GM12874 (cell line): Measurements from ENCODE around the gene DHRS13.

ENCODE experiments used
- CTCF ChIP-seq: IDR thresholded peaks from 2 replicates; pipeline ENCODE4 v1.5.1; 2011; ENCODE audit warnings: low read depth, mild to moderate bottlenecking, control low read depth, low read length, moderate library complexity; ENCODE audit not compliant: insufficient read depth

DHRS13 gene

GRCh38 chr17:28916302-28916934, 13.5 kb upstream of the DHRS13 start:
- TF ChIP-seq CTCF = peak; percentile 45; the same call in 1 of the 2 replicates

DNA sequence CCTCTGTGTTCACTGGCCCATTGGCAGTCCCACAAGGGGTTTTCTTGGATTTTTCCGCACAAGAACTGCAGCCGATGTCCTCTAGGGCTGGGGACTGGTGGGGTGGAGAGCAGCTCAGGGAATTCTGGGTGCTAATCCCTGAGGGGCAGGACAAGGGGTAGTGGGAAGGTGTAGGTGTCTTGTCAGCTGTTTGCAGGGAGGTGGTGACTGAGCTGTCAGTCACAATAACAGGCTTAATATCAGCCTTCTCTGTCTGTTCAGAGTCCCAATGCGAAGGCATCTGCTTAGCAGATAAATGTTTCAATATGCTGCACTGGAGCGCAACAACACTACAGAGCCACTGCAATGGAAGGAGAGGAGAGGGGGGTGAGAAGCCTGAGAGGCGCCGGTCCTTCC, 10.1 kb upstream of the DHRS13 start:
- TF ChIP-seq CTCF = no peak

GRCh38 chr17:28912281-28912937, 9.5 kb upstream of the DHRS13 start:
- 0 out of 2 replicates have a peak, but pooled peaks have one; percentile 16 for TF ChIP-seq CTCF

- no peak for TF ChIP-seq CTCF
These were observed 8.6 kb upstream of the DHRS13 start for GRCh38 chr17:28911411-28912045.

DNA sequence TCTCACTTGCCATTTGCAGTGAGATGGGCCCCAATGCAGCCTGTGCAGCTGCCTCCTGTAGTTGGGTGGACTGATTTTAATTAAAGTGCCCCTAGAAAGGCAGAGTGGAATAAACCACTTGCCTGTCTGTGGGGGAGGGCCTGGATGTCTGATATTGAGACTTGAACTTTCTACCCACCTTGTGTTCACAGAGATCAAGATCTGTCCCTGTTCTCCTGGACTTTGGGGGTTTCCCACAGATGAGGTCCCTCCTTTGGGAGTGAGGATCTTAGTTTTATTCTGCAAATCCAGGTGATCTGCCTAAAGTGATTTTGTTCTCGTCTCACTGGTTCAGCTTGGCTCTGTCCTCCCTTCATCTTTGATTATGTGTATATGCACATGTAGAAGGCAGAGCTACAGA, 7.7 kb upstream of the DHRS13 start:
- TF ChIP-seq CTCF = no peak

GRCh38 chr17:28908640-28909167, 5.8 kb upstream of the DHRS13 start:
- TF ChIP-seq CTCF = no peak

DNA sequence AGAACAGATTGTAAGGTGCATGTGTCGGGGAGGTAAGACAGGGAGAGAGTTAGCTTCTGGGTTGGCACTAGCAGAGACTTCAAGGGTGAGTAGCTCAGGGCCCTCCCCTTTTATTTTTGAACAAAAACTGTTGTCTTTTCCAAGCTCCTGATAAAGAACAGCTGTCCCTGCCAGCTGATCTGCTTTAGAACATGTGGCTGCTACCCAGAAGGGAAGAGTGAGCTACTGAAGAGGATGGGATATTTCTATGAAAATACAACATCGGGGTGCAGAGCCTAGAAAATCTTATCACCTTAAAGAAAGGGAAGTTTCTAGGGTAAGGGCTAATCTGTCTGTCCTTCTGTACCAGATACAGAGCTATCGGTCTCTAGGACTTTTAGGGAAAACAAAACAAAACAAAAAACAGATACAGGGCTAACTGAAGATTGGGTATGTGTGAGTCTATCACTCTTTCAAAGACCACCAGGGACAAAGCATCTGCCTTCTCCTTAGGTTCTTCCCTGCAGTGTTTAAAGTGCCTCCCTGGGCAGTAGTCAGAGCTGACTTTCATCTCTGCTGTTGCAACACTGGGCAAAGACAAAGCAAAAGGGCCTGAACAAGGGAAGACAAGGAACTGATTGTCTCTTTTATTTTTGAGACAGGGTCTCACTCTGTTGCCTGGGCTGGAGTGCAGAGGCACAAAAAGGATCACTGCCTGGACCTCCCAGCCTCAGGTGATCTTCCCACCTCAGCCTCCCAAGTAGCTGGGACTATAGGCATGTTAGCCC, 5.0 kb upstream of the DHRS13 start:
- TF ChIP-seq CTCF = no peak
